ENCODE data around the gene EXTL1. TPM values are rescaled to one million over a fixed set of nuclear protein-coding genes. Genes with fewer than 3 reads are reported as not detected.

Gene EXTL1
- total RNA-seq, 1 donor from 2014 or later: 5.4 TPM

- DNase-seq: no peak
Measured at GRCh38 chr1:26043765-26044164, 22.2 kb downstream of the EXTL1 start.

DNA sequence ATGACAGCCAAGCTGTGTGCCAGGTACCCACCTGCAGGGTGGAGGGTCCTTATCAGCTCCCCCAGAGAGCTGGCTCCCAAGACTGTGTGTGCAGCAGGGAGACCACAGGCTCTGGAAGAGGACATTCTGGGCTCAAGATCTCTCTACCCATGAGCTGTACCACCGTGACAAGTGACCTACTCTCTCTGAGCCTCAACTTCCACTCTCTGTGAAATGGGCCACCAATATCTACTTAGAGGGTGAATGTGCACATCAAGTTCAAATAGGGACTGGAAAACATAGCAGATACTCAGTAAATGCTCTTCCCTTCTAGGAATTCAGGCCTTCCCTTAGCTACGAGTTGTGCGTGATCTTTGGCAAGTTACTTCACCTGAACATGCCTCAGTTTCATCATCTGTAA is 22.8 kb downstream of the EXTL1 start:
- no peak for DNase-seq

DNA sequence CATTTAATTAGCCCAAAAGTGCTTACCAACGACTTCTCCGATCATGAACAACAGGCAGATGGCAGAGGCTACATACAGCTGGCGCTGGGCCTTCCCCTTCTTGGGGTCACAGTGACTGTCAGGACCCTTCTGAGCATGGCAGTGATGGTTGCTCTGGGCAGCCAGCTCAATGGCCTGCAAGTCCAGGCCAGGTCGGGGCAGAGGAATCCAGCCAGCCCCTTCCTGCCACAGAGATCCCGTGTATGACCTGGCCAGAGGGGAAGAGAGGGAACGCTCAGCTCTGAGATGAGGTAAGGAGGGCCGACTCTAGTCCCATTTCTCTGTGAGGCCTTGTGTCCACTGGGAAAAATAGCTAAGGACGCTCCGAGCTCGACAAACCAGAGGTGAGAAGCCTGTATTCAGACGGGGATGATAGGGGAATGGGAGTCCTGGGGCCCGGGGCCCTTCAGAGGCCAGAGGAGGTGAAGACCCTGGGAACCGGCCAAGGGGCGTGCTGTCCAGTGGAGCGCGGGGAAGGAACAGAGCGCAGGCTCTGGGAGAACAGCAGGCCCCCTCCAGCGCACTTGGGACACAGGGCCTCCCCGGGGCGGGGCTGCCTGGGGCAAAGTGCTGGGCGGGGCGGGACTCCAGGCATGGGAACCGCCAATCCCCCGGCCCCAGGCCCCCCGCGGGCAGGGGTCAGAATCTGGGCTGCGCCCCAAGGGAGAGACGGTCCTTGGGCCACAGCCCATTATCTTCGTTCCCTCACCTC is 23.6 kb downstream of the EXTL1 start:
- no peak for DNase-seq

DNA sequence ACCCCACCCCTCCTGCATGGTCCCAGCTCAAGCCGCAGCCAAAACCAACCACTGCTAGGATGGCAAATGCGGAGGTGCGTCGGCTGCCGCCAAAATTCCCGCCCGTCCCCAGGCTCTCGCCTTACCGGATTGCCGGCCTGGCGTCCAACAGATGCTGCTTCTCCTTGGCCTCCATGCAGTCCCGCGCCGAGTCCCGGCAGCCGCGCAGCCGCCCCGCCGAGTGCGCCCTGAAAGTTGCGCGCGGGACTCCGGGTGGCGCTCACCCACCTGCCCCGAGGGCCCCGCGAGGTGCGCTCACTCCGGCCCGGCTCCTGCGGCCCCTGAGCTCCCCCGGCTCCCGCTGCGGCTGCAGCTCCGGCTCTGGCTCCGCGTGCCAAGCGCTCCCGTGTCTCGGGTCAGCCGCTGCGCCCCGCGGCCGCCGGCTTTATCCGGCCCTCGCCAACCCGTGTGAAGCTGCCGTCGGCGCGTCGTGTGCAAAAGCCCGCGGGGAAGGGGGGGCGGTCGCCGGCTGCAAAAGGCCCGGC is 24.2 kb downstream of the EXTL1 start, which contains the start of gene SLC30A2:
Gene SLC30A2 (minus strand): TSS at position 397 of the 524 bp plus-strand sequence. CDS start 222 bp downstream, at position 175.
- no peak for DNase-seq

- DNase-seq: no peak
Measured at GRCh38 chr1:26046246-26047095, 24.9 kb downstream of the EXTL1 start.

DNA sequence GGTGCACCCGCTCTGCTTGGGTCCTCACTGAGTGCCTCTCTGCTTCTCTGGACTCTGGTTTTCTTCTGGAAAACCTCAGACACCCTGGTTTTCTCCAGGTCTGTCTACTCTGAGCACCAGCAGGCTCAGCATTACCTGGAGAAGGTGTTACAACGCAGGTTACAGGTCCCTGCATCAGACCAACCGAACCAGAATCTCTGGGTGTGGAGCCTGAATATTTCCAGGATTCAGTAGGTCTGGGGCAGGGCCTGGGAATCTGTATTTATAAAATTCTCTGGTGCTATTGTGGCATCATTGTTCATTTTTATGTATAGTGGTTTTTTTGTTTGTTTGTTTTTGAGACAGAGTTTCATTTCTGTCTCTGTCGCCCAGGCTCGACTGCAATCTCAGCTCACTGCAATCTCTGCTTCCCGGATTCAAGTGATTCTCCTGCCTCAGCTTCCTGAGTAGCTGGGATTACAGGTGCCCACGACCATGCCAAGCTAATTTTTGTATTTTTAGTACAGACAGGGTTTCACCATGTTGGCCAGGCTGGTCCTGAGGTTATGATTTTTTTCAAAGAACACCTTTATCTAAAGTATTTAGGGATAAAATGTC is 25.8 kb downstream of the EXTL1 start:
- DNase-seq: no peak

DNA sequence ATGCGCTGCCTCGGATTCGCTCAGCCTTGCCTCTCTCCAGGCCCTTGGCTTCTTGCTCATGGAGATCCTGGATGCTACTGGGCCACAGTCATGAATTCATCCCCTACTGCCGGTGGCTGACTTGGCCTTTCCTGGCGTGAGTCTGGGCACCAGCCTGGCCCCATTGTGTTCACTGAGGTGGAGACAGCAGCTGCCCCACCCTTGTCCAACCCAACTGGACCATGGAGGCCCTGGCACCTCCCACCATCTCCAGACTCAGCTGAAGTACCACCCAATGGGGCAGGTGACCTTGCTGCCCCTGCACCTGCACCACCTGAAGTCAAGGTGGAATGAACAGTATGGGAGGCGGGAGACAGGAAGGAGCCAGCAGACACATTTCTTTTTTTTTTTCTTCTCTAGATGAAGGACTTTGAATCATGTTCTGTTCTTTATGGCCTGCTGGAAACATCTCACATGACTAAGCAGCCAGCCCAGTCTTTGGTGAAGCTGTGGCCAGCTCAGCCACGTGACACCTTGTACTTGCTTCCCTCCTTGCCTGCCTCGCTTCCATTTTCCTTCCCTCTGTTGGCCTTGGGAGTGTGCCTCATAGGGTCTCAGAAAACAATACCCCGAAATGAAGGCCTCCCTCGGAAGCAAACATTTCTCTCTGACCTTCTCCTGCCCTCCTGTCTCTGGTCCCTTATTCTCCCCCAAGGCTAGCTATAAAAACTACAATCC is 28.1 kb downstream of the EXTL1 start:
- DNase-seq: no peak

GRCh38 chr1:26050248-26050640 is 28.7 kb downstream of the EXTL1 start:
- DNase-seq: no peak

DNA sequence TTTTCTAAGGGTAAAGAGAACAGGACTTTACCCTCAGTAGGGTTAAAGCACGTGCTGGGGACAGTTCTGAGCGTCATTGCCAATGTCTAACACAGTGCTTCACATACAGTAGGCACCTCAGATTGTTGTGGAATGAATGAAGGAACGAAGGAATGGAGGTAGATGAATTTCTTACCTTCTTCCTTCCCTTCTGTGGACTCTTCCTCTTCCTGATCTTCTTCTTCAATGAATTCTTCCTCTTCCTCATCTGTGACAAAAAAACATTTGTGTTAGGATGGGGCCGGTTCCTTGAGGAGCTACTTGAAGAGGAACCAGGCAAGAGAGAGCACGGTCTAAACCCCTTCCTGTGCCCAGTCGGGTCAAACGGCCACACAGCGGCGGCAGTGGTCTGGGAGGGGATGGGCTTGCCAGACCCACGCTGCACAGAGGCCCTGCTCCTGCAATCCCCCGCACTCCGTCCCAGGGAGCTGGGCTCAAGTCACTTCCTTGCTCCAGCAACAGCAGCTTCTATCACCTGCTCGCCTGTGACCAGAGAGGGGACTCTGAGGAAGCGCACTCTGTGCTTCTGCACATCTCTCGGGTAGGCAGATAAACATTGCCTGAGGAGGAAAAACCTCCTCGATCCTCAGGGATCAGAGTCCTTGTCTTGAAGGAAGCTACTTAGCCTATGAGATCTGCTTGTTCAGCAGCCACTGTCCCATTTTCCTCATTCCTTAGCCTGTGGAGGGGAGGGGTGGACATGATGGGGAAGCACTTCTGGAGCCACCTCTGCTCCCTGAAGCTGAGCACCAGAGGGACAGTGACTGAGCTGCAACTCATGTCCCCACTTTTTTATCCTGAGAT is 32.4 kb downstream of the EXTL1 start:
- DNase-seq: no peak

- no peak for DNase-seq
Measured at GRCh38 chr1:26055041-26055440, 33.5 kb downstream of the EXTL1 start.

DNA sequence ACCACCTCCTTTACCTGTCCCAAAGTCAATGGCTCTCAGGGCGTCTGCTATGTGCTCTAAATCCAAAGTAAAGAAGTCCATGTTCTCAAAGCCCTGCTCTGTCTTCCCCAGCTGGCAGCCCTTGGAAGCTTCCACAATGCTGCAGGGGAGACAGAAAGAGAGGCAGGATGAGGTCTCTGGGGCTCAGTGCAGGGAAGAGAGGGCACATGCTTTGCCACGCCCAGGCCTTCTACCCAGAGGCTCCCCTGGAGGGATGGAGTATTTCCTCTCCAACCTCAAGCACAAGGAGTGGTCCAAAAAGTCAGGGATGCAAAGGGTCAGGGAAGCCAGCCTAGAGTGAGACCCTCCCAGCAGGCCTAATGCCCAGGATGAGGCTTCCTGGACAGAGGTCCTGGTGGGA is 35.6 kb downstream of the EXTL1 start:
- no peak for DNase-seq

GRCh38 chr1:26058052-26058595 is 36.5 kb downstream of the EXTL1 start:
- DNase-seq: no peak

DNA sequence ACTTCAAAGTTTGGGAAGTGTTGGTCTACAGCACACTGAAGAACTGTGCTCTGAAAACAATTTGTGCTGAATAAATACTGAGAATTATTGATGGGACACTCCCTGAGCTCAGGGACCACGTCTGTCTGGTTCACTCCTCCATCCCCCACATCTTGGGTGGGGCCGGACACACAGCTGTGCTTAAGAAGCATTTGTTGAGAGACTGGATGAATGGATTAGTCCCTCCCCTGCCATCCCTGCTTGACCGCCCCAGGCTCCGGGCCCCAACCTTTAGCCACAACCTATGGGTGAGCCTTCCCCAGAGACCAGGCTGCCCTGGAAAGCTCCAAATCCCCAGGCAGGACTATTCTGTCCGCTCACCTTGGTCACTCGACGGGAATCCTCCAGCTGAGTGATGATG is 38.3 kb downstream of the EXTL1 start:
- DNase-seq: peak; percentile 73

DNA sequence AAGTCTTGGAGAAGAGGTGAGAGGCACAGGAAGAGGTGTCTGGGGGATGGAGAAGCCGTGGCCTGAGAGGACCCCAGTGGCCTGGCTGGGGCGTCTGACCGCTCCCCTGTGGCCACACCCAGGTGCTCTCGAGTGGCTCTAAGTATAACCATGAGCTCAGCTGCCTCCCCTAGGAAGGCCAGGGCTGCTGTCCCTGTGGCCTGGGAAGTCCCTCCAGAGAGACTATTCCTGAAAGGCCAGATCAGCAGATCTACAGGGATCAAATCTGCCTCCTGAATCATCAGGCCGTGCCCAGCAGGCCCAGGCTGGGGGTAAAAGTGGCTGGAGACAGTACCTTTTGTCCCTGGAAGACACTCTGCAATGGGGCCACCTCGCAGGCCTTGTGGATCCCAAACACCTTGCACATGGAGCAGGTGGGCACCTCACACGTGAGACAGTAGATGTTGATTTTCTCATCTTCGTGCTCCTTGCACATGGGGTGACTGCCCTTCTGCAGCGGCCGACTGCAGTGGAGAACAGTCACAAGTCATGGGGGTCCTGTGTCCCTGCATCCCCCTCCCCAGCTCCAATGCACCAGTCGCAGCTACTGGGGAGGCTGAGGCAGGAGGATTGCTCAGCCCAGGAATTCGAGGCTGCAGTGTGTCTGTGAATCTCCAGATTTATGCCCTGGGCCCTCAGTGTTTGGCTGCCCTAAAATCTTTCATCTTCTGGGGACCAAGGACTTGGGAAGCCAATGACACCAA is 39.4 kb downstream of the EXTL1 start:
- DNase-seq: peak; percentile 38

- no peak for DNase-seq
Measured at GRCh38 chr1:26064553-26064952, 43.0 kb downstream of the EXTL1 start.

DNA sequence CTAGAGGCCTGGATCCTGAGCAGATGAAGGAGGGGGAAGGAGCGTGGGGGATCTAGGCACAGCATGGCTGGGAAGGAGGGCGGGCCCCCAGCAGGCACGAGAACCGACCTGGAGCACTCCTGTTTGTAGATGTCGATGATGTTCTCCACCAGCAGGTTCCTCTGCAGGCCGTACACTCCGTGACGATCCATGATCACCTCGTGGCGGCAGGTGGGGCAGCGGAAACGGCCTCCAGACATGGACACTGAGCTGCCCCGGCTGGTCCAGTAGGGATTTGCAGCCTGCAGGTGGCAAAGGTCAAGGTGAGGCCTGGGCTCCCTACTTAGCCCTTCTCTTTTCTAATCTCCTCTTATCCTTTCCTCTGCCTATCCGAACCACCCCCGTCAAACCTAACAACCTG is 44.6 kb downstream of the EXTL1 start:
- no peak for DNase-seq

- peak; percentile 56 for DNase-seq
Measured at GRCh38 chr1:26066857-26067256, 45.3 kb downstream of the EXTL1 start.

GRCh38 chr1:26067432-26067911 is 45.9 kb downstream of the EXTL1 start, which contains the start of gene TRIM63:
Gene TRIM63 (minus strand): TSS chr1:26067630. CDS start chr1:26067494, 136 bp downstream.
- DNase-seq: peak; percentile 87

DNA sequence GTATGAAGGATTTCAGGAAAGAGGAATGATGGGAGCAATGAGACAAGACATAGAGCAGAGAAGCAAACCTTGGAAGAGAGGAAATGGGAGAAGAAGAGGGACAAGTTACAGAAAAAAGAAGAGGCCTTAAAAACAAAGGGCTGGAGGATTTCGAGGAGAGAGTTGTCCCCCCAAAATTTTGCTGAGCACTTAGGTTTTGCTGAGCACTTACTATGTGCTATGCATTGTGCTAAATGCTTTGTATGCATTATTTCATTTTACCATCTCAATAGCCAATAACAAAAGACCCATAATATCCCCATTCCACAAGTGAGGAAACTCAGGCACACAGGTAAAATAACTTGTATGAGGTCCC is 48.3 kb downstream of the EXTL1 start:
- no peak for DNase-seq

Measured in tongue (tissue), 2 donors.